ENCODE data around the gene JOSD2. TPM values are rescaled to one million over a fixed set of nuclear protein-coding genes. Genes with fewer than 3 reads are reported as not detected.

The JOSD2 gene
- total and polyA plus RNA-seq, 9 of the 15 experiments (the other 6 are each of a cell fraction or from before 2014, with no cell fraction given): 0.06 to 14.4 (median 3.1) TPM

DNA sequence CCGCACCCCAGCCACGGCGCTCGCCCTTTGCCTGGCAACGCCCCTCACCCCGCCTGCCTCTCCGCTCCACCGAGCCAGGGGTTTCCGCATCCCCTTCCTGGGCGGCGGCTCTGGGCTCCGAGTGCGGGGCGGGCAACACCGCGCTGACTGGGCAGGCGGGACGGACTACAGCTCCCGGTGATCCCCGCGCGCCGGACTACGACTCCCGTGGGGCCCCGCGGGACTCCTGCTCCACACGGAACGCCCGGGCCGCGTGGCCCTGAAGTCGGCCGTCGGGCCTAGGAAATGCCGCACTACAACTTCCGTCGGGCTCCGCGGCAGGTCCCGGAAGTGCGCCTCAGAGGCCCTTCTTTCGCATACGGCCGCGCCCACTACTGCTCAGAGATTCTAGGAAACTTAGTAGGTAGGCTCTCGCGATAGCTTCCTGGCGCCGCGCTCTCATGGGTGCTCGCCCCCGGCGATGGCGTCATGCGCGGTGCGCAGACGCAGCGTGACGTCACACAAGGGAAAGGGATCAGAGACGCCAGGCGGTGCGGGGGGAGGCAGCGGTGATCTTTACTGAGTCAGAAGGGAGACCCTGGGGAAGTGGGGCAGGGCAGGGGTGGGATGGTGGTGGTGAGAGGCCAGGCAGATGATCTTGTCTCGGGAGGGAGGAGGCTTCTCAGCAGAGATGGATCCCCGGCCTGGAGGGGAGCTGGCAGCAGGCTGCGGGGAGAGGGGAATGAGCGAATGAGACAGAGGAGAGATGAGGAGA is at the start of gene JOSD2 (continued):
- TF ChIP-seq, protein P1, sequence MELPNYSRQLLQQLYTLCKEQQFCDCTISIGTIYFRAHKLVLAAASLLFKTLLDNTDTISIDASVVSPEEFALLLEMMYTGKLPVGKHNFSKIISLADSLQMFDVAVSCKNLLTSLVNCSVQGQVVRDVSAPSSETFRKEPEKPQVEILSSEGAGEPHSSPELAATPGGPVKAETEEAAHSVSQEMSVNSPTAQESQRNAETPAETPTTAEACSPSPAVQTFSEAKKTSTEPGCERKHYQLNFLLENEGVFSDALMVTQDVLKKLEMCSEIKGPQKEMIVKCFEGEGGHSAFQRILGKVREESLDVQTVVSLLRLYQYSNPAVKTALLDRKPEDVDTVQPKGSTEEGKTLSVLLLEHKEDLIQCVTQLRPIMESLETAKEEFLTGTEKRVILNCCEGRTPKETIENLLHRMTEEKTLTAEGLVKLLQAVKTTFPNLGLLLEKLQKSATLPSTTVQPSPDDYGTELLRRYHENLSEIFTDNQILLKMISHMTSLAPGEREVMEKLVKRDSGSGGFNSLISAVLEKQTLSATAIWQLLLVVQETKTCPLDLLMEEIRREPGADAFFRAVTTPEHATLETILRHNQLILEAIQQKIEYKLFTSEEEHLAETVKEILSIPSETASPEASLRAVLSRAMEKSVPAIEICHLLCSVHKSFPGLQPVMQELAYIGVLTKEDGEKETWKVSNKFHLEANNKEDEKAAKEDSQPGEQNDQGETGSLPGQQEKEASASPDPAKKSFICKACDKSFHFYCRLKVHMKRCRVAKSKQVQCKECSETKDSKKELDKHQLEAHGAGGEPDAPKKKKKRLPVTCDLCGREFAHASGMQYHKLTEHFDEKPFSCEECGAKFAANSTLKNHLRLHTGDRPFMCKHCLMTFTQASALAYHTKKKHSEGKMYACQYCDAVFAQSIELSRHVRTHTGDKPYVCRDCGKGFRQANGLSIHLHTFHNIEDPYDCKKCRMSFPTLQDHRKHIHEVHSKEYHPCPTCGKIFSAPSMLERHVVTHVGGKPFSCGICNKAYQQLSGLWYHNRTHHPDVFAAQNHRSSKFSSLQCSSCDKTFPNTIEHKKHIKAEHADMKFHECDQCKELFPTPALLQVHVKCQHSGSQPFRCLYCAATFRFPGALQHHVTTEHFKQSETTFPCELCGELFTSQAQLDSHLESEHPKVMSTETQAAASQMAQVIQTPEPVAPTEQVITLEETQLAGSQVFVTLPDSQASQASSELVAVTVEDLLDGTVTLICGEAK (IDR thresholded peaks at IDR 0.05): peak; percentile 95
- TF ChIP-seq, protein P1 (CRISPR knock-in tag; IDR thresholded peaks at IDR 0.05): no peak
- TF ChIP-seq, protein P2, sequence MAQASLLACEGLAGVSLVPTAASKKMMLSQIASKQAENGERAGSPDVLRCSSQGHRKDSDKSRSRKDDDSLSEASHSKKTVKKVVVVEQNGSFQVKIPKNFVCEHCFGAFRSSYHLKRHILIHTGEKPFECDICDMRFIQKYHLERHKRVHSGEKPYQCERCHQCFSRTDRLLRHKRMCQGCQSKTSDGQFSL (CRISPR knock-in tag; IDR thresholded peaks at IDR 0.05): 0 out of 2 replicates have a peak, but pooled peaks have one; percentile 36
- TF ChIP-seq, protein P2 (tag; IDR thresholded peaks at IDR 0.05): no peak
- TF ChIP-seq FOXM1 (IDR thresholded peaks at IDR 0.05; ENCODE audit: low read depth) (no peak), FOXM1 (CRISPR knock-in tag; IDR thresholded peaks at IDR 0.05; ENCODE audit: low read depth) (0 out of 2 replicates have a peak, but pooled peaks have one; percentile 72), PHF8 (IDR thresholded peaks at IDR 0.05; ENCODE audit: borderline replicate concordance, low read length) (peak; percentile 76; the same call in 1 of the 2 replicates), SAFB2 (IDR thresholded peaks at IDR 0.05; ENCODE audit: borderline replicate concordance, low read depth, low read length, severe bottlenecking) (no peak), HNRNPLL (IDR thresholded peaks at IDR 0.05; ENCODE audit: low read depth, low read length, poor library complexity, severe bottlenecking) (no peak), RAD21 (CRISPR knock-in tag; conservative IDR thresholded peaks at IDR 0.05 in 1 of 2, IDR thresholded peaks at IDR 0.05 in 1 of 2) (no peak), CBFA2T2 (conservative IDR thresholded peaks at IDR 0.05) (no peak), ZC3H11A (IDR thresholded peaks at IDR 0.05; ENCODE audit: low read depth, low read length) (peak; percentile 82; the same call in 1 of the 2 replicates), TBL1XR1 (IDR thresholded peaks at IDR 0.05; ENCODE audit: low read length in 2 of 2) (peak in 1 of 2 experiments; percentile 99; a peak in 2 of 4 replicates)
- TF ChIP-seq, protein P3, sequence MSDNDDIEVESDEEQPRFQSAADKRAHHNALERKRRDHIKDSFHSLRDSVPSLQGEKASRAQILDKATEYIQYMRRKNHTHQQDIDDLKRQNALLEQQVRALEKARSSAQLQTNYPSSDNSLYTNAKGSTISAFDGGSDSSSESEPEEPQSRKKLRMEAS (CRISPR knock-in tag; IDR thresholded peaks at IDR 0.05): peak; percentile 98
